Endothelial cell of umbilical vein (primary cell): Measurements from ENCODE around the gene FRYL. TPM values are rescaled to one million over a fixed set of nuclear protein-coding genes. Genes with fewer than 3 reads are reported as not detected.
A peak's percentile ranks its signal among the peaks of the same experiment; 100 is the strongest.

Source experiments
- BruUV-seq: library from RNA; stranded (reverse); fragments of 400-500 nt; replicated peaks from 2 replicates; lab custom pipeline; 2021; lab: Mats Ljungman, UMichigan
- CTCF ChIA-PET: fragments of 300-600, 350-600 bp; sonication (Branson Sonifier 250); formaldehyde crosslinking; loops from one replicate; lab custom pipeline; 2021; ENCODE audit warnings: antibody characterized with exemption, inconsistent platforms; lab: Charles Lee
- POLR2A ChIA-PET: fragments of 300-600, 350-600 bp; sonication (Branson Sonifier 250); formaldehyde crosslinking; loops from one replicate; lab custom pipeline; 2021; ENCODE audit warnings: antibody characterized with exemption, inconsistent platforms; lab: Charles Lee
- DNase-seq: peaks from one replicate; pipeline ENCODE4 v3.0.0-alpha.2; 2011; ENCODE audit warnings: low read depth, low spot score
- FAIRE-seq: peaks from 2 replicates; lab custom pipeline; 2011; peaks lifted over from hg19 to GRCh38; lab: Jason Lieb, UNC
- H2AFZ ChIP-seq: 2 replicates; pipeline ENCODE4 v1.6.0; 2012; ENCODE audit warnings: low read depth, low read length, control low read depth, inconsistent platforms
- H3K27ac ChIP-seq: 2 replicates; pipeline ENCODE4 v1.5.1; 2011; ENCODE audit warnings: low read depth, mild to moderate bottlenecking, control low read depth, low read length, moderate library complexity; ENCODE audit not compliant: insufficient read depth
- H3K27me3 ChIP-seq, 2 experiments: 2 replicates each; pipeline versions ENCODE4 v1.6.0 to v1.6.1; 2011; ENCODE audit warnings: low read length in 2 of 2, mixed read lengths in 1 of 2; ENCODE audit not compliant: control insufficient read depth in 2 of 2, insufficient read depth in 2 of 2
- H3K36me3 ChIP-seq, 2 experiments: 2 replicates in 1 of 2; 3 replicates in 1 of 2; pipeline ENCODE4 v1.5.1; 2011; ENCODE audit warnings: low read length in 2 of 2, mild to moderate bottlenecking in 1 of 2, moderate library complexity in 1 of 2; ENCODE audit not compliant: control insufficient read depth in 2 of 2, insufficient read depth in 2 of 2; ENCODE audit errors: extremely low read depth in 1 of 2
- H3K4me1 ChIP-seq: 3 replicates; pipeline ENCODE4 v1.5.1; 2011; ENCODE audit warnings: mild to moderate bottlenecking, low read length; ENCODE audit not compliant: control insufficient read depth, insufficient read depth; ENCODE audit errors: extremely low read depth
- H3K4me2 ChIP-seq: 2 replicates; pipeline ENCODE4 v1.6.1; 2011; ENCODE audit warnings: low read length, control low read depth, mixed read lengths; ENCODE audit not compliant: insufficient read depth
- H3K4me3 ChIP-seq, 3 experiments: fragments of 200-600 bp in 1 of 3; sonication (generic), shearing (Covaris generic) in 1 of 3; replicated peaks in 1 of 3; 2 replicates each; pipeline ENCODE4 v1.5.1; 2011 to 2016; ENCODE audit warnings: control low read depth in 3 of 3, low read length in 3 of 3, mild to moderate bottlenecking in 2 of 3, inconsistent platforms in 1 of 3, low read depth in 1 of 3, moderate library complexity in 1 of 3; ENCODE audit not compliant: insufficient read depth in 1 of 3
- H3K79me2 ChIP-seq: 2 replicates; pipeline ENCODE4 v1.6.0; 2012; ENCODE audit warnings: low read length, inconsistent platforms; ENCODE audit not compliant: control insufficient read depth, insufficient read depth
- H3K9ac ChIP-seq: replicated peaks from 2 replicates; pipeline ENCODE3; 2011; ENCODE audit warnings: low read length, control low read depth; ENCODE audit not compliant: insufficient read depth; ENCODE audit errors: extremely low read depth
- H3K9me1 ChIP-seq: replicated peaks from 3 replicates; pipeline ENCODE4 v1.6.0; 2011; ENCODE audit warnings: mild to moderate bottlenecking, low read length; ENCODE audit not compliant: control insufficient read depth, insufficient read depth; ENCODE audit errors: extremely low read depth
- H3K9me3 ChIP-seq: replicated peaks from 2 replicates; pipeline ENCODE4 v1.5.1; 2012; ENCODE audit warnings: low read length, inconsistent platforms; ENCODE audit not compliant: control insufficient read depth, insufficient read depth
- H4K20me1 ChIP-seq: replicated peaks from 2 replicates; pipeline ENCODE3; 2011; ENCODE audit warnings: mild to moderate bottlenecking, low read length; ENCODE audit not compliant: control insufficient read depth, insufficient read depth; ENCODE audit errors: extremely low read depth
- EZH2 ChIP-seq: IDR thresholded peaks from 2 replicates; pipeline ENCODE4 v1.6.1; 2012; ENCODE audit warnings: borderline replicate concordance, low read depth, mild to moderate bottlenecking, moderate library complexity, low read length, inconsistent platforms; ENCODE audit not compliant: severe bottlenecking
- FOS ChIP-seq: IDR thresholded peaks from 2 replicates; pipeline ENCODE4 v1.6.1; 2011; ENCODE audit warnings: mild to moderate bottlenecking, low read length, moderate library complexity, borderline replicate concordance; ENCODE audit not compliant: insufficient read depth
- GATA2 ChIP-seq: IDR thresholded peaks from 2 replicates; pipeline ENCODE4 v1.7.0; 2011; ENCODE audit warnings: low read depth, mild to moderate bottlenecking, moderate library complexity, mixed read lengths, low read length; ENCODE audit not compliant: insufficient read length, insufficient read depth
- JUN ChIP-seq: IDR thresholded peaks from 2 replicates; pipeline ENCODE4 v1.6.1; 2011; ENCODE audit warnings: borderline replicate concordance, low read depth; ENCODE audit not compliant: insufficient read length, insufficient read depth
- MYC ChIP-seq: IDR thresholded peaks from one replicate; pipeline ENCODE4 v1.6.1; 2011; ENCODE audit warnings: mild to moderate bottlenecking, low read depth, low read length
- POLR2A ChIP-seq: IDR thresholded peaks from 2 replicates; pipeline ENCODE4 v1.6.1; 2012; ENCODE audit warnings: low read depth, mild to moderate bottlenecking, control low read depth, low read length
- dilution Hi-C: fragments of 300-500 bp; cut with MboI; formaldehyde crosslinking; loops from one replicate; pipeline ENCODE4 v1.15.0; 2019; ENCODE audit warnings: low sequenced_read_pairs; ENCODE audit not compliant: extremely low pct_ligation_motif_present
- intact Hi-C: fragments of 100-400 bp; cut with micrococcal nuclease; formaldehyde crosslinking; loops from one replicate; pipeline ENCODE4 v1.10.0; 2022
- polyA plus RNA-seq, 4 experiments: library from polyadenylated mRNA; depleted of rRNA in 3 of 4; stranded (reverse) in 3 of 4; unstranded in 1 of 4; fragments of >200 nt; gene quantifications; 2 replicates each; pipeline versions ENCODE4 v1.2.1 to v1.2.3, GENCODE V29; 2011 to 2012; ENCODE audit warnings: missing spikeins in 1 of 4
- total RNA-seq: library from RNA; stranded (reverse); gene quantifications from 2 replicates; pipeline ENCODE4 v1.2.3, GENCODE V29; 2021

FRYL gene
- total and polyA plus RNA-seq, 2 donors (not counting 3 experiments of a cell fraction or from before 2014, with no cell fraction given), result 17.0 to 84.9 TPM

GRCh38 chr4:48490680-48491513 is 289.2 kb downstream of the FRYL start:
- FAIRE-seq, result no peak
- no TSS peak for BruUV-seq
- CTCF ChIA-PET, result interaction anchor here (0.9 kb wide), 1 partner anchor 15 kb away, joined by 4 read pairs; no protein-coding TSS in a partner anchor

DNA sequence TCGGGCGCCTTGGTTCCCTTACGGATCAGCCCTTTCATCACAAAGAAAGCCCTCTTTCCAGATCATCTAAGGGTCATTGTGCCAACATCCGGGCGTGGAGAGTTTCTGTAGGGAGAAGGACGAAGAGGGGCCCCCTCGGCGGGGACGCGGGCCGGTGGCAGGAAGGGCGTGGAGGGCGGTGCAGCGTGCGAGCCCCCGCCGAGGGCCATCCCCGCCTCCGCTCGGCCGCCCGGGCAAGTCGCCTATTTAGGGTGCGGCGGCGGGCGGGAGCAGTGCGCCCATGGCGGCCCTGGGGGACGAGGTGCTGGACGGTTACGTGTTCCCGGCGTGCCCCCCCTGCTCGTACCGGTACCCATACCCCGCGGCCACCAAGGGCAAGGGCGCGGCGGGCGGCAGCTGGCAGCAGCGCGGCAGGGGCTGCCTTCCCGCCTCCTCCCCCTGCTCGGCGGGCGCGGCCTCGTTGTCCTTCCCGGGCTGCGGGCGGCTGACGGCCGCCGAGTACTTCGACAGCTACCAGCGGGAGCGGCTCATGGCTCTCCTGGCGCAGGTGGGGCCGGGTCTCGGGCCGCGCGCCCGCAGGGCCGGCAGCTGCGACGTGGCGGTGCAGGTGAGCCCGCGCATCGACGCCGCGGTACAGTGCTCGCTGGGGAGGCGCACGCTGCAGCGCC is 289.9 kb downstream of the FRYL start, which contains the start of gene ZAR1:
TSS of gene ZAR1 (plus strand) at position 241 of the 668 bp plus-strand sequence. CDS start at position 281, 40 bp downstream.
- peak; percentile 97 for TF ChIP-seq EZH2
- TF ChIP-seq POLR2A, result no peak
- Histone ChIP-seq H3K9ac (no peak within 1 kb of the TSS), H3K4me2 (peak within 1 kb of the TSS; percentile 17), H3K27me3 (peaks cover 35 to 75% of the 10 kb centered on the region in 2 experiments), H3K9me1 (no peaks in the 10 kb centered on the region), H3K9me3 (no peaks in the 10 kb centered on the region), H3K4me1 (peaks cover 4% of the 10 kb centered on the region), H3K36me3 (no peaks in the 10 kb centered on the region), H3K27ac (no peak within 1 kb of the TSS), H4K20me1 (no peaks in the 10 kb centered on the region), H3K4me3 (no peak within 1 kb of the TSS), H3K79me2 (no peaks in the 10 kb centered on the region), H2AFZ (peak within 1 kb of the TSS; percentile 47)
- no TSS peak for BruUV-seq
- CTCF ChIA-PET, result no interaction called here
- dilution Hi-C loops, result no loop called here
- DNase-seq, result no peak
- intact Hi-C loops, result no loop called here
- no peak for FAIRE-seq
- POLR2A ChIA-PET, result no interaction called here

More at GRCh38 chr4:48490680-48491513, 289.2 kb downstream of the FRYL start:
- TF ChIP-seq FOS (no peak), JUN (no peak), GATA2 (no peak), EZH2 (peak; percentile 60), MYC (no peak)
- Histone ChIP-seq H3K9me1 (no peaks in the 10 kb centered on the region), H3K79me2 (no peaks in the 10 kb centered on the region), H4K20me1 (no peaks in the 10 kb centered on the region), H3K4me2 (peak overlapping the region; percentile 9), H3K9ac (no peak overlapping the region), H3K4me3 (no peak overlapping the region), H3K4me1 (peaks cover 4% of the 10 kb centered on the region), H3K27me3 (peaks cover 35 to 68% of the 10 kb centered on the region in 2 experiments), H3K9me3 (no peaks in the 10 kb centered on the region), H3K36me3 (no peaks in the 10 kb centered on the region), H3K27ac (no peak overlapping the region), H2AFZ (peak overlapping the region; percentile 47)
- dilution Hi-C loops (no loop called here), intact Hi-C loops (no loop called here)
- no peak for DNase-seq
- POLR2A ChIA-PET, result no interaction called here
